ENCODE measurements around the gene ELAVL1.

The ELAVL1 gene

DNA sequence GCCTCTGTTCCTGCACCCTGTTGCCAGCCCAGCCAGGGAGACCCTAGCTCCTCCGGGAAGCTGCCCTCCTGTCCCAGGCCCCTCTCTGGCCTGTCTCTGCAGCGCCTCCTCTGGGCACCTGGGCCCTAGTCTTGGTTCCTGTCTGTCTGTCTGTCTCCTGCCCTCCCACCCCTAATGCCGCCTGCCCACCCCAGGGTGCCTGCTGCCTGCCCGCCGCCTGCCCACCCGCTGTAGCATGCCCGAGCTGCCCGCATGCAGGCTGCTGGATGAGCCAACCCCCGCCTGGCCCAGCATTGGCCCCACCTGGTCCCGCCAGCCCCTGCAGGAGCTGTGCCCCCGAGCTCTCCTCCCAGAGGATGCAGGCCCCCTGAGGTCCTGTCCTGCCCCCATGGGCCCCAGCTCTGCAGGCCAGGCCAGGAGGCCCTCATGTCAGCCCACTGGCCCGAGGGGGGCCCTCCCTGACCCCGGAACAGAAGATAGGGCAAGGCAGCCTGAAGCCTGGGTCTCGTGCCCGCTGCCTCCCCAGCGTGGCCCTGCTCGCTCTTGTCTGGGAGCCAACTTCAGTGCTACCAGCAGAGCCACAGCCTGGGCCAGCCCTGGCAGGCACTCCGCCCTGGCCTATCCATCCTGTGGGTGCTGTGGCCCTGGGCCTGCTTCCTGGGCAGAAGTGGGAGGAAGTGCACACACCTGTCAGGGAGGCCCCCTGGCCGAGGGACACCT, 96.5 kb downstream of the ELAVL1 start:
- no peak for DNase-seq
